Measurements from ENCODE around the gene FLT1.
A peak's percentile ranks its signal among the peaks of the same experiment; 100 is the strongest.

Gene FLT1

DNA sequence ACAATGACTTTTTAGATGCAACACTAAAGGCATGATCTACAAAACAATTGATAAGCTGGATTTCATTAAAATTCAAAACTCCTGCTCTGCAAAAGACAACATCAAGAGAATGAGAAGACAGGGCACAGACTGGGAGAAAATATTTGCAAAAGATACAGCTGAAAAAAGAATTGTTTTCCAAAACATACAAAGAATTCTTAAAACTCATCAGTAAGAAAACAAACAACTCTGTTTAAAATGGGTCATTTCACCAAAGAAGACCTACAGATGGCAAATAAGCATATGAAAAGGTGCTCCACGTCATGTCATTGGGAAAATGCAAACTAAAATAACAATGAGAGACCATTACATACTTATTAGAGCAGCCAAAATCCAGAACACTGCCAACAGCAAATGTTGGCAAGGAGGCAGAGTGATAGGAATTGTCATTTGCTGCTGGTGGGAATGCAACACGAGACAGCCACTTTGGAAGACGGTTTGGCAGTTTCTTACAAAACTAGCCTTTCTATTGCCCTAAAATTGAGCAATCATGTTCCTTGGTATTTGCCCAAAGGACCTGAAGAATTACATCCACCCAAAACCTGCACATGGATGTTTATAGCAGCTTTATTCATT lies 39.2 kb downstream of the FLT1 start:
- Histone ChIP-seq H3K27ac (ENCODE audit: low read depth, low read length) (no peak overlapping the region), H3K36me3 (ENCODE audit: control insufficient read depth in 5 of 5, insufficient read depth in 5 of 5, low read length in 5 of 5) (peaks cover 0 to 16% (median 0%) of the 10 kb centered on the region in 5 donors), H3K4me1 (ENCODE audit: control insufficient read depth in 5 of 5, insufficient read depth in 5 of 5, low read length in 5 of 5) (peaks cover 0 to 28% (median 7%) of the 10 kb centered on the region in 5 donors)

DNA sequence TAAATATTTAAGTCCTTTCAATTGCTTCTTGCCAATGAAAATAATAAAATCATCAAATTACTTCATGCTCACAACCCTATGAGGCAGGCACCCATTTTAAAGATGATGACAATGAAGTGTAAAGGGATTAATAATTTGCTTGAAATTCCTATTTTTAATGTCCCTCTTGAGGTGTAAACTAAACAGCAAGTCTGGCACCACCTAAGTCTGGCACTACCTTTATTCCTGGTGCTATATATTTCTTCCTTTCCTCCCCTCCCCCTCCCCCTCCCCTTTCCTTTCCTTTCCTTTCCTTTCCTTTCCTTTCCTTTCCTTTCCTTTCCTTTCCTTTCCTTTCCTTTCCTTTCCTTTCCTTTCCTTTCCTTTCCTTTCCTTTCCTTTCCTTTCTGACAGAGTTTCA lies 42.2 kb downstream of the FLT1 start:
- Histone ChIP-seq H3K27ac (ENCODE audit: low read depth, low read length) (no peak overlapping the region), H3K4me1 (ENCODE audit: control insufficient read depth in 5 of 5, insufficient read depth in 5 of 5, low read length in 5 of 5) (peaks cover 0 to 30% (median 7%) of the 10 kb centered on the region in 5 donors), H3K27me3 (ENCODE audit: control insufficient read depth in 5 of 5, insufficient read depth in 4 of 5, low read length in 5 of 5) (peaks cover 0 to 2% (median 0%) of the 10 kb centered on the region in 5 donors), H3K4me3 (ENCODE audit: low read depth in 1 of 5, low read length in 5 of 5) (no peak overlapping the region), H3K9ac (ENCODE audit: low read length in 5 of 5) (no peak overlapping the region), H3K9me3 (ENCODE audit: control insufficient read depth in 5 of 5, low read length in 5 of 5) (peaks cover 4 to 11% (median 6%) of the 10 kb centered on the region in 5 donors), H3K36me3 (ENCODE audit: control insufficient read depth in 5 of 5, insufficient read depth in 5 of 5, low read length in 5 of 5) (peaks cover 0 to 10% (median 0%) of the 10 kb centered on the region in 5 donors)

More for the DNA sequence above, 39.2 kb downstream of the FLT1 start:
- no peak overlapping the region for H3K9ac ChIP-seq (ENCODE audit: low read length in 5 of 5)
- no peak overlapping the region for H3K4me3 ChIP-seq (ENCODE audit: low read depth in 1 of 5, low read length in 5 of 5)
- peaks cover 0 to 2% (median 0%) of the 10 kb centered on the region in 5 donors for H3K27me3 ChIP-seq (ENCODE audit: control insufficient read depth in 5 of 5, insufficient read depth in 4 of 5, low read length in 5 of 5)
- H3K9me3 ChIP-seq (ENCODE audit: control insufficient read depth in 5 of 5, low read length in 5 of 5) = no peaks in the 10 kb centered on the region

DNA sequence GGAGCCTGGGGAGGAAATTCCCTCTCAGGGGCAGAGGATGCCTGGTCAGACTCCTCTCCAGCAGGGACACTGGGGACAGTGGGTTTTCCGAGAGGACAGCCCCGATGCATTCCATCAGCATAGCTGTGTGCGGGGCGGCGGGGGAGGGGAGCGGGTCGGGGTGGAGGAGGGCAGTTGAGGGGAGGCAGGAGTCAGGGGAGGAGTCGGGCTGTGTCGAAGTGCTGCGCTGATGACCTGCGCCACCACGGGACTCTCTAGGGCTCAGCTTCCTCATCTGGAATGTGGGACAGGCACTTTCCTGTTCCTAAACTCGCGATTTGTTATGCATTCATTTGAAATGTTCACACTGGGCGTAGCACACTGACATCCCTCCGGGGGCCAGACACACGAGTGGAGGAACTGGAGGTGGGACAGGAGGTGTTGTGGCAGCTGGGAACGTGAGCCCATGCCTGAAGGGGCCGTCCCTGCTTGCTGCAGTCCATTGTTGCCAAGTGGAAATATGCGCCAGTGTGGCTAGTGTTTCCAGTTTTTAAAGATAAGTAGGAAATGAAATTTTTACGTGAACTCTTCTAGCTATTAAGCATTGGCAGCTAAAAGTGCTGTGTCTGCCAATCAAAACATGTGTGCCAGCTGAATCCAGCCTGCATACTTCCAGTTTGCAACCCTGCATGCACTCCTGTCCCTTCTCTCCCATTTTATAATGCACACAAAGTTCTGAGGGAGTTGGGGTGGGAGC lies 43.3 kb downstream of the FLT1 start:
- H3K36me3 ChIP-seq (ENCODE audit: control insufficient read depth in 5 of 5, insufficient read depth in 5 of 5, low read length in 5 of 5) = peaks cover 0 to 10% (median 0%) of the 10 kb centered on the region in 5 donors
- peaks cover 4 to 12% (median 7%) of the 10 kb centered on the region in 5 donors for H3K9me3 ChIP-seq (ENCODE audit: control insufficient read depth in 5 of 5, low read length in 5 of 5)
- no peak overlapping the region for H3K9ac ChIP-seq (ENCODE audit: low read length in 5 of 5)
- peaks cover 0 to 2% (median 0%) of the 10 kb centered on the region in 5 donors for H3K27me3 ChIP-seq (ENCODE audit: control insufficient read depth in 5 of 5, insufficient read depth in 4 of 5, low read length in 5 of 5)
- H3K27ac ChIP-seq (ENCODE audit: low read depth, low read length) = no peak overlapping the region
- peaks cover 0 to 21% (median 7%) of the 10 kb centered on the region in 5 donors for H3K4me1 ChIP-seq (ENCODE audit: control insufficient read depth in 5 of 5, insufficient read depth in 5 of 5, low read length in 5 of 5)
- H3K4me3 ChIP-seq (ENCODE audit: low read depth in 1 of 5, low read length in 5 of 5) = peak overlapping the region in 1 of 5 donors; percentile 22

DNA sequence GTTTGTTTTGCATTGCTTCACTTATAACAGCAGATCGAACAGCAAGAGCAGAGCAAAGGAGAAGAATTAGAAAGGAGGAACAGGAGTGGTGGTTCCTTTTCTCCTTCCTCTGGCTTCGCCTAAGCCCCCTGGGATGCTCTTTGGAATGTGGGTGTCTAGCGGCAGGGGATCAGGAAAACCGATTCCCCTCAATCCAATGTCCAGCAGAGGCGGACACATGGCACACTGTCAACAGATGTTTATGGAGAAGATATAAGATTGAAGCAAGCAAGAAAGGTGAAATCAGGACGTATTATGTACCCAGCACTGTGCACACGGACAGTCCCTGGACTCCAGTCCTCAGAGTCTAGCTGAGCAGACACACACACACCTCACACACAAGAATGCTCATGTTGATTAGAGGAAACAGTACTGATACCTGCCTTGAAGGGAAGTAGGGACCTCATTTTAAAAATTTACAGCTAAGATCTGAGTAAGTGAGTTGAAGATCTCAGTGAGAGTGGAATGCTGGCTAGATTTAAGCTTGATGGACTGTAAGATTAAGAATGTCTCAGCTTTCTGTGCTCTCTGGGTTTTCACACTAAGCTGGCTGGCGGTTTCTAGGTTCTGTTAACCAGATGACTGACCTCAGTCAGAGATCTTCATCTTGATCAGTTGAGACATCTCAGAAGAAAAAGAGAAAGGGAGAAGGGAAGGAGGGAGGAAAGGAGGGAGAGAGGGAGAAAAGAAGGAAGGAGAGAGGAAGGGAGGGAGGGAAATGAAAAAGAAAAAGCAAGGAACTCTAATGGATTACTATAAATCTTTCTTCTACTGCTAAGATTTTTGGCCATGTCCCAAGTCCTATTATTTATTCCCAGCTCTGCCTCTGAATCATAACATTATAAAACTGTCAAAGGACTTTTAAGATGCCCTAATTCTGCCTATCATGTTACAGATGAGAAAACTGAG lies 44.8 kb downstream of the FLT1 start:
- Histone ChIP-seq H3K4me1 (ENCODE audit: control insufficient read depth in 5 of 5, insufficient read depth in 5 of 5, low read length in 5 of 5) (peaks cover 0 to 21% (median 7%) of the 10 kb centered on the region in 5 donors), H3K27ac (ENCODE audit: low read depth, low read length) (no peak overlapping the region), H3K9ac (ENCODE audit: low read length in 5 of 5) (no peak overlapping the region), H3K36me3 (ENCODE audit: control insufficient read depth in 5 of 5, insufficient read depth in 5 of 5, low read length in 5 of 5) (peaks cover 0 to 10% (median 0%) of the 10 kb centered on the region in 5 donors), H3K9me3 (ENCODE audit: control insufficient read depth in 5 of 5, low read length in 5 of 5) (peaks cover 6 to 13% (median 12%) of the 10 kb centered on the region in 5 donors), H3K4me3 (ENCODE audit: low read depth in 1 of 5, low read length in 5 of 5) (no peak overlapping the region), H3K27me3 (ENCODE audit: control insufficient read depth in 5 of 5, insufficient read depth in 4 of 5, low read length in 5 of 5) (peaks cover 0 to 2% (median 0%) of the 10 kb centered on the region in 5 donors)

- H3K27ac ChIP-seq (ENCODE audit: low read depth, low read length) = no peak overlapping the region
- peaks cover 0 to 2% (median 0%) of the 10 kb centered on the region in 5 donors for H3K27me3 ChIP-seq (ENCODE audit: control insufficient read depth in 5 of 5, insufficient read depth in 4 of 5, low read length in 5 of 5)
- H3K4me3 ChIP-seq (ENCODE audit: low read depth in 1 of 5, low read length in 5 of 5) = no peak overlapping the region
- H3K36me3 ChIP-seq (ENCODE audit: control insufficient read depth in 5 of 5, insufficient read depth in 5 of 5, low read length in 5 of 5) = peaks cover 0 to 7% (median 0%) of the 10 kb centered on the region in 5 donors
- H3K9ac ChIP-seq (ENCODE audit: low read length in 5 of 5) = no peak overlapping the region
- H3K9me3 ChIP-seq (ENCODE audit: control insufficient read depth in 5 of 5, low read length in 5 of 5) = peaks cover 6 to 15% (median 12%) of the 10 kb centered on the region in 5 donors
- peaks cover 0 to 21% (median 7%) of the 10 kb centered on the region in 5 donors for H3K4me1 ChIP-seq (ENCODE audit: control insufficient read depth in 5 of 5, insufficient read depth in 5 of 5, low read length in 5 of 5)
Observed at GRCh38 chr13:28448651-28449358, 46.1 kb downstream of the FLT1 start.

DNA sequence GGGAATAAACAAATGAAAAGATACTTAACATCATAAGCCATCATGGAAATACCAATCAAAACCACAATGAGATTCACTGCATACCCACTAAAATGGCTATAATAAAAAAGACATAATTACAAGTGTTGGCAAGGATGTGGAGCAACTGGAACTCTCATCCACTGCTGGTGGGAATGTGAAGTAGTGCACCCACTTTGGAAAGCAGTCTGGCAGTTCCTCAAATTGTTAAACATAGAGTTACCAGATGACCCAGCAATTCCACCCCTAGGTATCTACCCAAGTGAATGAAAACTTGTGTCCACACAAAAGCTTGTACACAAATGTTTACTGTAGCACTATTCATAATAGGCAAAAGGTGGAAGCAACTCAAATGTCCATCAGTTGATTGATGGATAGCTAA lies 46.9 kb downstream of the FLT1 start:
- Histone ChIP-seq H3K9ac (ENCODE audit: low read length in 5 of 5) (no peak overlapping the region), H3K9me3 (ENCODE audit: control insufficient read depth in 5 of 5, low read length in 5 of 5) (peaks cover 6 to 15% (median 12%) of the 10 kb centered on the region in 5 donors), H3K4me3 (ENCODE audit: low read depth in 1 of 5, low read length in 5 of 5) (no peak overlapping the region), H3K4me1 (ENCODE audit: control insufficient read depth in 5 of 5, insufficient read depth in 5 of 5, low read length in 5 of 5) (peaks cover 0 to 20% (median 7%) of the 10 kb centered on the region in 5 donors), H3K27ac (ENCODE audit: low read depth, low read length) (no peak overlapping the region), H3K36me3 (ENCODE audit: control insufficient read depth in 5 of 5, insufficient read depth in 5 of 5, low read length in 5 of 5) (peaks cover 0 to 5% (median 0%) of the 10 kb centered on the region in 5 donors), H3K27me3 (ENCODE audit: control insufficient read depth in 5 of 5, insufficient read depth in 4 of 5, low read length in 5 of 5) (peaks cover 0 to 2% (median 0%) of the 10 kb centered on the region in 5 donors)

DNA sequence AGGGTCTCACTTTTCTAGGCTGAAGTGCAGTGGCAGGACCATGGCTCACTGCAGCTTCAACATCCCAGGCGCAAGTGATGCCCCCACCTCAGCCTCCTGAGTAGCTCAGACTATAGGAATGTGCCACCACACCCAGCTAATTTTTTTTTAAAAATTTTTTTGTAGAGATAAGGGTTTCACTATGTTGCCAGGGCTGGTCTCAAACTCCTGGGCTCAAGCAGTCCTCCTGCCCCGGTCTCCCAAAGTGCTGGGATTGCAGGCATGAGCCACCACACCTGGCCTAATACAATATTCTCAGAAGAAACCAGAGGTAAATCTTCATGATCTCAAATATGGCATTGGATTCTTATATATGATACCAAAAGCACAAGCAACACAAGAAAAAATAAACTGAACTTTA lies 47.7 kb downstream of the FLT1 start:
- Histone ChIP-seq H3K27me3 (ENCODE audit: control insufficient read depth in 5 of 5, insufficient read depth in 4 of 5, low read length in 5 of 5) (peaks cover 0 to 2% (median 0%) of the 10 kb centered on the region in 5 donors), H3K36me3 (ENCODE audit: control insufficient read depth in 5 of 5, insufficient read depth in 5 of 5, low read length in 5 of 5) (peaks cover 0 to 5% (median 0%) of the 10 kb centered on the region in 5 donors), H3K4me1 (ENCODE audit: control insufficient read depth in 5 of 5, insufficient read depth in 5 of 5, low read length in 5 of 5) (peaks cover 0 to 25% (median 7%) of the 10 kb centered on the region in 5 donors), H3K9me3 (ENCODE audit: control insufficient read depth in 5 of 5, low read length in 5 of 5) (peaks cover 7 to 15% (median 12%) of the 10 kb centered on the region in 5 donors), H3K27ac (ENCODE audit: low read depth, low read length) (no peak overlapping the region), H3K4me3 (ENCODE audit: low read depth in 1 of 5, low read length in 5 of 5) (no peak overlapping the region), H3K9ac (ENCODE audit: low read length in 5 of 5) (no peak overlapping the region)

DNA sequence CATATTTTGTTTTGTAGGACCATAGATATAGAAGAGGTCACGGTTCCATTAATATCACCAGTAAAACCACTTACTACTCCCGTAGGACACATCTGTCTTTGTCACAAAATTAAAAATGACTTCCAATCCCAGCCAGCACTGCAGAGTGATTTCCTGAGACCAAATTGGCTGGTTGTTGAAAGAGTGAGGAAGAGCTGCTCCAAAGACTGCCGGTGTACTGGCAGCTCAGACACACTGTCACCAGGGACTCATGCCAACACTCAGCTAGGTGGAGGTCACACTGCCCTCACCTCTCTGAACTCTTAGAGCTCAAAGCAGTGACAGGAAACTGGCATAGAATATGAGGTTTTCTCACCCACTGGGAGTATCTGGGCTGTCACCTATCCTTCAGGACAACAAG lies 52.1 kb downstream of the FLT1 start:
- Histone ChIP-seq H3K36me3 (ENCODE audit: control insufficient read depth in 5 of 5, insufficient read depth in 5 of 5, low read length in 5 of 5) (no peaks in the 10 kb centered on the region), H3K4me1 (ENCODE audit: control insufficient read depth in 5 of 5, insufficient read depth in 5 of 5, low read length in 5 of 5) (peaks cover 0 to 32% (median 0%) of the 10 kb centered on the region in 5 donors), H3K4me3 (ENCODE audit: low read depth in 1 of 5, low read length in 5 of 5) (no peak overlapping the region), H3K9ac (ENCODE audit: low read length in 5 of 5) (no peak overlapping the region), H3K27me3 (ENCODE audit: control insufficient read depth in 5 of 5, insufficient read depth in 4 of 5, low read length in 5 of 5) (no peaks in the 10 kb centered on the region), H3K9me3 (ENCODE audit: control insufficient read depth in 5 of 5, low read length in 5 of 5) (peaks cover 3 to 9% (median 5%) of the 10 kb centered on the region in 5 donors), H3K27ac (ENCODE audit: low read depth, low read length) (no peak overlapping the region)

DNA sequence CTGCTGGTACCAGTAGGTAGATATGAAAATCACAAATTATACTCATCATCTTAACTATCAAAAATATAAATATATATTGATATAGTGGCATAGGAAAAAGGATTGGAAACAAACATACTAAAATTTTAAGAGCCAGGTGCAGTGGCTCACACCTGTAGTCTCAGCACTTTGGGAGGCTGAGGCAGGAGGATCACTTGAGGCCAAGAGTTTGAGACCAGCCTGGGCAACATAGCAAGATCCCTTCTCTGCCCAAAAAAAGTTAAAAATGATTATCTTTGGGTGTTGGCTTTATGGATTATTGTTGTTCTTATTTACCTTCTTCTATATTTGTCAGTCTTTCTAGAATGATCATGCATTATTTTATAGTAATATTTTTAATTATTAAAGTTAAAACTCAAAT lies 53.4 kb downstream of the FLT1 start:
- Histone ChIP-seq H3K36me3 (ENCODE audit: control insufficient read depth in 5 of 5, insufficient read depth in 5 of 5, low read length in 5 of 5) (no peaks in the 10 kb centered on the region), H3K4me3 (ENCODE audit: low read depth in 1 of 5, low read length in 5 of 5) (no peak overlapping the region), H3K27ac (ENCODE audit: low read depth, low read length) (no peak overlapping the region), H3K27me3 (ENCODE audit: control insufficient read depth in 5 of 5, insufficient read depth in 4 of 5, low read length in 5 of 5) (no peaks in the 10 kb centered on the region), H3K9me3 (ENCODE audit: control insufficient read depth in 5 of 5, low read length in 5 of 5) (peaks cover 2 to 7% (median 4%) of the 10 kb centered on the region in 5 donors), H3K4me1 (ENCODE audit: control insufficient read depth in 5 of 5, insufficient read depth in 5 of 5, low read length in 5 of 5) (peaks cover 0 to 40% (median 0%) of the 10 kb centered on the region in 5 donors), H3K9ac (ENCODE audit: low read length in 5 of 5) (no peak overlapping the region)
